GM18861 (cell line): ENCODE data around the gene ARHGEF40.
A peak's percentile ranks its signal among the peaks of the same experiment; 100 is the strongest.

Experiments used
- ATAC-seq: cut with Tn5 transposase; IDR thresholded peaks from one replicate; pipeline ENCODE4 v1.9.1; 2021; ENCODE audit not compliant: unreplicated experiment

The ARHGEF40 gene

DNA sequence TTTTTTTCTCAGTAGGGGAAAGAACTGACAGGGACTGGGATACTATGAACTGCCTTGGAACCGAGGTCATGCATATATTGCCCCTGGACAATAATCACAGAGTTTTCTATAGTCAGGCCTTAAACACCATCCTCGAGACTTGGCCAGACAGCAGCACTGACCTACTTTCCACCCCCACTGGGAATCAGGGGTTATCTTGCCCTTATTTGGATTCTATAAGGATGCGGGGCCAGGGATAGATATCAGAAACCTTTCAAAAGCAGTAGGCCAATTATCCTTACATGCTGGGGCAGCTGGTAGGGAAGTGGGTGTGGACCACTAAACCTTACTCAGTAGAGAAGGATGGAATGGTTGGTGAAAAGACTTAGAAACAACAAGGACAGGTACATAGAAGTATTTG, 26.3 kb downstream of the ARHGEF40 start:
- ATAC-seq = no peak

DNA sequence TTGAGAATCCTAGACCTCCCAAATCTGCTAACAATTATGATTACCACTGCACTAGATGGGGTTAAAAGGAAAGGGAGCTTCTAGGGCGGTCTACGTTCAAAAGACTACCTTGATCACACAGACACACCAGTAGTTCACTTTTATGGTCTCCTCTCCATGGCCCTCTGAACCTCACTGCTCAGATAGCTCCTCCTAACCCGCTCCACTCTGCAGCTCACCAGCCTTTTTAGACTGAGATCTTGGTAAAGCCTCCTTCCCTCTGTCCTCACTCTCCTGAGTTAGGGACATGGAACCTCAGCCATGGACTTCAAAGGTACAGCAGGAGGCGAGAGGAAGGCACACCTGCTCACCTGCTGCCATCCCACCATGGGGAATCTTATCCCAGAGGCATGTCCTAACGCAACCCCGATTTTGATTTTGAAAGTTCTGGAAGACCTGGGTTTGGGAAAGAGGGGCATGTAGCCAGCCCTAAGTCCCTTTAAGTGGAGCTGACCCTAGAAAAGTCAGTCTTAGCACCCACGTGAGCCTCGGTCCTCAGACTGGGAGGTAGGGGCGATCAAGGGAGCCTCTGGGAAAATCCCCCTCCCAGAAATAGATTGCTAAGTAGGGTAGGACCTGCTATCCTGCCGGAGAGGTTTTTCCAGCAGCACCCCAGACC, 27.0 kb downstream of the ARHGEF40 start:
- ATAC-seq = no peak

DNA sequence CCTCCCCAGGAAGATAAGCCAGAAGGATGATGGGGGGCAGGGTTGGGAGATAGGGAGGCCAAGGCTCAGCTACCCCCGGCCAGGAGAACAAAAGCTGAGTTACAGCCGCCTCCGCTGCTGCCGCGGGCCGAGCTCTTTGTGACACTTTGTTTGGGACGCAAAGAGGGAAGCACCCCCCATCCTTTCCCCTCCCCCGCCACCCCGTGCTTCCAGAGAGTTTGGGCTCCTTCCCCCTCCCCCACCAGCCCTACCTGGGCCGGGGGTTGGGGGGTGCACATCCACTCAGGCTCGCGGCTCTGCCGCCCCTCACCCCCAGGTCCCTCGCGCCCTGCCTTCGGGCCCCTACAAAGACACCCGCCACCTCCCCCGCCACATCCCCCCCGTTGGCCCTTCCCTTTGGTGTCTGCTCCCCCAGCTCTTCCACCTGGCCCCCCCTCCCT, 27.6 kb downstream of the ARHGEF40 start:
- no peak for ATAC-seq

GRCh38 chr14:21098076-21098891, 28.2 kb downstream of the ARHGEF40 start, which contains the start of gene ZNF219:
Gene ZNF219 (minus strand): TSS chr14:21098655. CDS start chr14:21093591, 5,064 bp downstream.
- ATAC-seq = no peak

DNA sequence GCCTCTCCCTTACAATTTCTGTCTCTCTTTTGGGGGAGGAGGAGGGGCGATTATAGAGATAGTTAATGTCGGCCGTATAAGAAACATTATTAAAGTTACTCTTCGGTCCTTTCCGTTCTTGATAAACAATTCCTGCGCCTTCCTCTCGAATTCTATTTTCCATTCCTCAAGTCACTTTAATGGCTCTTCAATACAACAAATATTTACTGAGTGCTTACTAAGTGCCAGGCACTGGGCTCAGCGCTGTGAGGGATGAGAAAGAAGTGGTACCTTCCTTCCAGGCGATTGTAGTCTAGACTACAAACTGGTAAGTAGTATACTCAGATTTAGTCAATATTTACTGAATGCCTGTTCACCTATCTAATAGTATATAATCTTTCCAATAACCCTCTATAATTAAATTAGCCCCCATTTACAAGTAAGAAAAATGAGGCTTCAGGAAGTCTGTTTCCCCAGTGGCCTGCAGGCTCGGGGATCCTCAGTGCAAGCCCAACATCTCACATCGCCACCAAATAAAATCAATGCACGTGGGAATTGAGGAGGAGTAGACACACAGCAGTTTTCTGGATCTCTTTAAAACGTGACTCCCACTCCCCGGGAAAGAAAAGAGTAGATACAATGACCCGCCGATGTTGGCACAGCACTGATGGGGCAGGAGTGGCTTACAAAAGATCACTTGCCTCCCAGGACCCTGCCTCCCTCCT, 28.9 kb downstream of the ARHGEF40 start:
- ATAC-seq = no peak

DNA sequence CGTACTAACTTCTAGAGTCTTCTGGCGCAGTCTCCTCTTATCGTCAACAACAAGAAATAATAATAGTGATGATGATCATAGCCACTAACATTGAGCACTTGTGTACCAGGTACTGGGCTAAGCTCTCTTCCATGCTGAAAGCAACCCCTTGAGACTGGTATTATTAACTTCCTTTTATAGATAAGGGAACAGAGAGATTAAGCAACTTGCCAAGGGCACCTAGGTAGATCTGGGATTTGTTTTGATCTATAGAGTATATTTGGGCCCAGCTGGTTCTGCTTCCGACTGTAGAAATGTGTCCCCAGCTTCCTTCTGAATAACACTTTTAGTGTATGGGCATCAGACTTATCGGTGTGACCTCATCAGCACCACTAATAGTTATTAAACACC, 29.5 kb downstream of the ARHGEF40 start:
- ATAC-seq = no peak

- ATAC-seq = no peak
Measured at GRCh38 chr14:21100931-21101330, 30.8 kb downstream of the ARHGEF40 start, which contains the start of gene TMEM253. Gene TMEM253 (plus strand): TSS chr14:21101066. CDS start chr14:21101344, 278 bp downstream.

DNA sequence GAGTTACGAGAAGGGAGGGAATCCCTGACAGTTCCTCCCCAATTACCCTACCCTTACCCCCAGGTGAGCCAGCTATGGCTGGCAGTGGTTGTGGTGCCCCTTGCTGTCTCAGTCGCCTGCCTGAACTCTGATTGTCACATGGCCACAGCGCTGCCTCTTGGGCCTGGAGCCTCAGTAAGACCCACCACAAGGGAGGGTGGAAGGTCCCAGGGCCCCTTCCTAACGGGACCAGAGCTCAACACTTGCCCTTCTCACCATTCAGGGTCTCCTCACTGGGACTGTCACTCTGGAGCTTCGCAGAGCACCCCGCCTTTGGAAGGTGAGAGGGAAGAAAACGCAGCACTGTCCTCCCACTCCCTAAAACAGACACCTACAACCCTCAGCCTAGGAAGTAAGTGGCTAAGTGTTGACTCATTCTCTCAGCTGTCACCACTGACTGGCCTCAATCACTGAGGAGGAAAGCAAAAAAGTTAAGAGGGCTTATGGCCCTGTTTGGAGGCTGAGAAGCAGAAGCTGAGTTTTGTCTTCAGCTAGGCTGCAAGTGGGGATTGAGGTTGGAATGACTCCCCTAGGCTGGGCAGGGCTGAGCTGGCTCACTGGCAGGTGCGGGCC, 31.8 kb downstream of the ARHGEF40 start:
- ATAC-seq = no peak

- ATAC-seq = no peak
Measured at GRCh38 chr14:21102521-21103410, 32.7 kb downstream of the ARHGEF40 start.

DNA sequence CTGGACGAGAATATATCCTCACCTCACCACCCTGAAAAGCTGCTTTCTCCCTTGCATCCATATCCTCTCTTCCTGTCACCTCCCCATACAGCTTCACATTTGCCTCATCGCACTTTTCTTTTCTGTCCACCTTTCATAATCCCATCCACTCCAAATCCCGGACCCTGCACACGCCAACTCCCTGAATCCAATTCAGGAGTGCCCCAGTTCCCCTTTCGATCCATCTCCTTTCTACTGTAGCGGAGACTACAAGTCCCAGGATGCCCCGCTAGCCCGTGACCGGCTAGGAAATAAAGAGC, 33.3 kb downstream of the ARHGEF40 start:
- ATAC-seq = no peak

- ATAC-seq = peak; percentile 79
Measured at GRCh38 chr14:21103710-21104447, 33.8 kb downstream of the ARHGEF40 start.

GRCh38 chr14:21104448-21105060, 34.5 kb downstream of the ARHGEF40 start:
- ATAC-seq = peak; percentile 35

DNA sequence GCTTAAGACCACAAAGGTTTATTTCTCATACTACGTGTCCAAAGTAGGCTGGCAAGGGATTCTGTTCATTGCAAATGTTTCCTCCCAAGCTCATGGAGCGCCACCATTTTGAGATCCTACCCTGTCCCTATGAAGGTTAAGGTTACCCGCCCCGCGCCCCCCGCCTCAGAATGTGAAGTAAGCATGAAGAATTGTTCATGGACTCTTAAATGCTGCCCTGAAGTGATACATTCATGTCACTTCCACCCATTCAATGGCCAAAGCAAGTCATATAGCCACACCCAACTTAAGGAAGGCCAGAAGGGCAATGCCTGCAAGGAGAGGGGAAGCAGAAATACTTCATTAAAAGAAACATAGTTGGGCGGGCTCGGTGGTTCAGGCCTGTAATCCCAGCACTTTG, 35.0 kb downstream of the ARHGEF40 start:
- ATAC-seq = no peak

DNA sequence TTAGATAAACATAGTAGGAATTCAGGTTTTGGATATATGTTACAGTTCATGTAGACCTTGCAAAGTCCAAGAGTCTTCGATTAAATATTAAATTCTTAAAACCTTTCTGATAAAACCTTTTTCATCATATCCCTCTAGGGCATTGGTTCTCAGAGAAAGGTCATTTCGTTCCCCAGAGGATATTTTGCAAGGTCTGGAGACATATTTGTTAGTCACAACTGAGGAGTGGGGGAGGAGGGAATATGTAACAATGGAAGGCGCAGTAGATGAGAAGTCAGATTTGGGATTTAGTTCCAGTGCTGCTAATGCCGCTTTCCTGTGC, 36.0 kb downstream of the ARHGEF40 start:
- no peak for ATAC-seq

- ATAC-seq = no peak
Measured at GRCh38 chr14:21106498-21107282, 36.6 kb downstream of the ARHGEF40 start.

GRCh38 chr14:21107283-21107800, 37.2 kb downstream of the ARHGEF40 start:
- no peak for ATAC-seq

DNA sequence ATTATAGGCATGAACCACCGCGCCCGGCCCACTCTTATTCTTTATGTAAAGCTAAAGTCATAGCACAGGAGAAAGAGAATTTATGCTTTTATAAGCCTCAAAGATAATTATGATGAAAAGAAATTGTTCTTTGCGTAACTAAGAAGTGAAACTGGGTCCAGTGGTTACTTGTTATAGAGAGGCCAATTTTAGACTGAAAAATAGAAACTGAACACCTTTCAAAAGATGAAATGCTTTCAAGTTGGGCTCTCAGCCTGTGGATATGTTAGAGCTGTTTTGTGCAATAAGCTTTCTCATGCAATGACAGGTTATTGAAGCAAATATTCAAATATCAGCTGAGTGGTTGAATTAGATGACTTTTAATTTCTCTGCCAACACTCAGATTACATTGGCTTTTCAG, 38.7 kb downstream of the ARHGEF40 start:
- no peak for ATAC-seq

DNA sequence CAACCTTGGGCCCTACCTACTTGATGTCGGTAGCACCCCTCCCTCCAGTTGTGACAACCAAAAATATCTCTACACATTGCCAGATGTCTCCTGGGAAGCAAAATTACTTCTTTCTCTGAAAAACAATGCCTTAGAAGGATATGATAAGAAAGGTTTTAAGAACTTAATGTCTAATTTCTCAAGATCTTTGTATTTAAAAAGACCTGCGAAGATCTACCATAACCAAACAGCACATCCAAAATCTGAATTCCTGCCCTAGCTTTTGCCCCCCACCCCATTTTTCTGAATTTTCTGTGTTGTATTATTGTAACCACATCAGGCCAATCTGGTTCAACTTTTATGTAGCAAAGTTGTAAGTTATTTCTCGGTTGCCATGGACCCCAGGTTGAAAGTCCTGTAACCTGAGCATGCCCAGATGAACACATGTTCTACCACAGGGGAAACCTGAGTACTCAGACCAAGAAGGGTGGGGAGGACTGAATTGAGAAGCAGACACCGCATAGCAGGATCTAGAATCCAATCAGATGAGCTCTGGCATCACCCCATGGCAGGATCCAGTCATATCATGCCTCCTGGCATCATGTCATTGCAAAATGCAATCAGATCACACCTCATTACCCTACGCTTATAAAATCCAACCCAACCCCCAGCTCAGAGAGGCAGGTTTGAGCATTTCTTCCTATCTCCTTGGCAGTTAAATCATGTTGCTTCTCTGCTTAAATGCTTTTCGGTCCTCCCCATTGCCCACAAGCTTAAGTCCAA, 39.5 kb downstream of the ARHGEF40 start:
- ATAC-seq = no peak
